HUDEP-2 (cell line): ENCODE results near the gene CST7.
"Not testable (repeated sequence)": the region's sequence is repeated elsewhere in the genome, so short reads cannot be mapped to it uniquely, and the experiment has no call there.

Experiments
- DNase-seq, 76 experiments: peaks; one replicate each; lab custom pipeline; 2025; ENCODE audit not compliant: unreplicated experiment in 76 of 76; lab: John Stamatoyannopoulos, UW

Gene CST7

DNA sequence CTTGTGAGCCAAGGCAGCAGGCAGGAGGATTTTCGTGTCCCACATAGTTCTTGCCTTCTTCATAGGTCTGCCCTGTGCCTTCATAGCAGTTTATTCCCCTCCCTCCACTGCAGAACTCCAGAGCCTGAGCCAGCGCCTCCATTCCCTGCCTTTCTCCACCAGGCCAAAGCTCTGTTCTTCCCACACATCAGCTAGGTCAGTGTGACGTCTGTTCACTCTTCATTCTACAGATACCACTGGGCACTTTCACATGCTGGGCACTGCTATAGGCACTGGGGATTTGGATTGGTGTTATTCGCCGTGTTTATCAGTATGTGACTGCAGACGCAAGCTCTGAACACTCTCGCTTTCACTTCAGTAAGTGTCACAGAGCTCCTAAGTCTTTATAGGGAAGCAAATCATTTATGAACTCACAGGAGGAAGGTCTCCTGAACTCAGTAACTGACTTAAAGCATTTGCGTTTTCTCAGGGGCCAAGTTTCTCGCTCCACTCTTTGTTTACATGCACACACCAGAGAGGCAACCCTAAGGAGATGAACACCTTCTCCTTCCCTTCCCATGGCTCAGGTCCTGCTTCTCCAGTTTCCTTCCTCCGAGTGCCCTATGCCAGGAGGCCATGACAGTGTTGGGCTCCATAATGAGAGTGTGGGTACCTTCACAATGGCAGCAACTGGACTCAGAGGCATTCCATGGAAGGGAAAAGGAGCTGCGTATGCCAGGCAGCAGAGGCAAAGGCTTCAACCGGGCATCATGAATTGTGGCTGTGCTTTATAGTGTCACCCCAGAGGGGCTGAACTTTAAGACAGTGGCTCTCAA lies 49.8 kb downstream of the CST7 start:
- DNase-seq, result no peak

DNA sequence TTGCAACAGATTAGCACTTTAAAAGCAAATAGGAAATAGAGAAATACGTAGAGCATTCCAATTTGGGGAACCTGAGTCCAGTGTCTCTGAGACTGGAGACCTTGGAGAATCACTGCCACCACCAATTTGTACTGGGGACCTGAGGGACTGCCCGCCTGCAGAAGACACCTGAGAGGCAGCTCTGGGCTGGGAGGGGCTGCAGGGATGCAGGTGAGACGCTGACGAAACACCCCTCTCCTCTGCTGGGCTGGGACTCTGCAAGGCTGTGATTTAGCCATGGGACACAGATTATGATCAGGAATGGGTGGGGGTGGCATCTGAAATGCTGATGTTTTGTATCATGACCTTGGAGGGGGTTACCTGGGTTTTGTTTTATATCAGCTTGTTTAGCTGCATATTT lies 50.5 kb downstream of the CST7 start:
- no peak for DNase-seq

DNA sequence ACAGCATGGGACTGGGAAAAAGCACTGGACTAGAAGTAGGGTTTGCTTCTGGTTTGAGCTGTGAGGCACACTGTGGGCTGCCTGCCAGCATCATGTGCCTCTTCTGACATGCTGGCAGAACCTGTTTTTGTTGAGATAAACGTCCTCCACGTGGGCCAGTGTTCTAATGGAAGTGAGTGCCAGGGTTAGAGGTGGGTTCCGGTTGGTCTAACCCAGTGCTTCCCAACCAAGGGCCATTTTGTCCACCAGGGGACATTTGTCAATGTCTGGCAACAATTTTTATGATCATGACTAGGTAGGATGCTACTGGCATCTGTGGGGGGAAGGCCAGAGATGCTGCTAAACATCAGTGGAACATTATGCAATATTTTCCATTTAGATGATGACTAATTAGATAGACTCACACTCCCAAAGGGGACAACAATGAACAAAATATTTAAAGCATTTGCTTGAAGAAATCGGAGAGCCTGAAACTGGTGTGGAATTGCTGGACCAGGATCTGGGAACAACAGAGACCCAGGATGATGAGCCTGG lies 51.3 kb downstream of the CST7 start:
- peak in 75 of 76 experiments; percentile 30 to 95 (median 88) for DNase-seq

DNA sequence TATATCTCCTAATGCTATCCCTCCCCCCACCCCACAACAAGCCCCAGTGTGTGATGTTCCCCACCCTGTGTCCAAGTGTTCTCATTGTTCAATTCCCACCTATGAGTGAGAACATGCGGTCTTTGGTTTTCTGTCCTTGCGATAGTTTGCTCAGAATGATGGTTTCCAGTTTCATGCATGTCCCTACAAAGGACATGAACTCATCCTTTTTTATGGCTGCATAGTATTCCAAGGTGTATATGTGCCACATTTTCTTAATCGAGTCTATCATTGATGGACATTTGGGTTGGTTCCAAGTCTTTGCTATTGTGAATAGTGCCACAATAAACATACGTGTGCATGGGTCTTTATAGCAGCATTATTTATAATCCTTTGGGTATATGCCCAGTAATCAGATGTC lies 52.3 kb downstream of the CST7 start:
- DNase-seq, result not testable (repeated sequence)

DNA sequence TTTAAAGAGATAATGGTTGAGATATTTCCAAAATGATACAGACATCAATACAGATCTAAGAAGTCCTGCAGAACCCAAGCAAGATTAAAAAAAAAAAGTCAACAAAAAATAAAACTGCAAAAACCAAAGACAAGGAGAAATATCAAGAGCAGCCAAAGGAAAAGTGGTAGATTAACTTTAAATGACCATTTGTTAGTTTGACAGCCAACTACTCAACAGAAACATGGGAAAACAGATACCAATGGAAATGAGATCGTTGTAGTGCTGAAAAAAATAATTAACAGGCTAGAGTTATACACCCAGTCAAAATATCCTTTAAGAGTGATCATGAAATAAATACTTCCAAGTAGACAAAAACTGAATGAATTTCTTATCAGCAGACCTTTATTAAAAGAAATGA lies 53.9 kb downstream of the CST7 start:
- DNase-seq, result no peak

DNA sequence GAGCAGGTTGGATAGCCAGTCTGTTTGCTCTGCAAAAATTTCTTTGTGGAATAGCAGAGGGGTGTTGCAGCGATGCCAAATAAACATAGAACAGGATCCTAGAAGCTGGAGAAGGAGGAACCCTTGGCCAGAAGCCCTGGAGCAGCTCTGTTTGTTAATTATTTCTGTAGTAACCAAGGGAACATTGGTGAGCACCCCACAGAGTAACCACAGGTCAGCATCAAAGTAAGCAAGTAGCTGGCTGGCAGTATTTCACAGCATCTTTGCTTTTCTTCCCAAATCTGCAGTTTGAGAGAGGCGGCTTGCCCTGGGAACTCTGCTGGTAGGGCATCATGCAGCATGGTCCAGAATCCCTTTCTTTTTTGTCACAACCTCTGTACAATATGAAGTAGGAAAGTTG lies 56.2 kb downstream of the CST7 start:
- DNase-seq, result no peak

DNA sequence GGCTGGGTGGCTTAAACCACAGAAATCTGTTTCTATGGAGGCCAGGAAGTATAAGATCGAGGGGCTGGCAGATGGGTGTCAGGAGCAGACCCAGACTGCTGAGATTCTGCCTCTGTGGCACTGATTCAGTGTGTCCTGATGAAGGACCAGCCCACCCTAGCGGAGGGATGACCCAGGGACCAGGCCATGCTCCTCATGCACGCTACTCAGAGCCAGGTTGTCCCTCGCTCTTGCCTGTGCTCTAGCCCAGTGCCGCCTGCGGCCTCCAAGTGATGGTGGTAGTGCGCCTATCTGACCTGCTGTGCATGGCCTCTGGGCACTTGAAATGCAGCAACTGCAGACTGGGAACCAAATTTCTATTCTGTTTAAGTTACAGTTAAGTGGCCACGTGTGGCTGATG lies 56.6 kb downstream of the CST7 start:
- no peak for DNase-seq

DNA sequence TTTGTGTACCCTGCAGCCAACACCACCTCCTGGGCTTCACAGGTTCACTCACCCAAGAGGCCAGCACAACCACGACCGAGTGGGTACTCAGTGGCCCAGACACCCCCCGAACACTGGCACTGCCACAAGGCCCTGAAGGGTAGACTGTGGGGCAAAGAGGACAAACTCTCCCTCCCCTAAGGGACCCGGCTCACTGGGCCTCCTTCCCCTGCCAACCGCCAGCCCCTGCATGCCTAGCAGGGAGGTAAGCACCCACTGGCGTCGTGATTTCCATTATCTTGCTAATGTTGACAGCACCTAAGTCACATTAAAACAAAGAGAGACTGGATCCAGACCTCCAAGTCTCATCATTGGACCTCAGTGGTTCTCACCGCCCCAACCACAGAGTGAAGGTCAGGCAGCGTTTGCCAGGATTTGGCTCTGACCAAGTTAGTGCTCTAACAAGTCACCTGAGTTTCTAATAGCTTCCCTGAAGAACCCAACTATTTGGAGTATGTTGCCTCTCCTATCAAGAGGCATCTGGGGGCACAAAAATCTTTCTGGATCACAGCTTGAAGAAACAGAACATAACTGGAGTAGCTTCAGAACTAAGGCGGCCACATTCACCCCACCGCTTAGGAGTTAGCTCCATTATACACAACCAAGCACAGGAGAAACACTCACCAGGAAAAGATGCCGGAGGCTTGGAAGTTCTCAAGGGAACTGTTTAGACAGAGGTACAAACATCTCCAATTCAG lies 57.5 kb downstream of the CST7 start:
- DNase-seq, result no peak

DNA sequence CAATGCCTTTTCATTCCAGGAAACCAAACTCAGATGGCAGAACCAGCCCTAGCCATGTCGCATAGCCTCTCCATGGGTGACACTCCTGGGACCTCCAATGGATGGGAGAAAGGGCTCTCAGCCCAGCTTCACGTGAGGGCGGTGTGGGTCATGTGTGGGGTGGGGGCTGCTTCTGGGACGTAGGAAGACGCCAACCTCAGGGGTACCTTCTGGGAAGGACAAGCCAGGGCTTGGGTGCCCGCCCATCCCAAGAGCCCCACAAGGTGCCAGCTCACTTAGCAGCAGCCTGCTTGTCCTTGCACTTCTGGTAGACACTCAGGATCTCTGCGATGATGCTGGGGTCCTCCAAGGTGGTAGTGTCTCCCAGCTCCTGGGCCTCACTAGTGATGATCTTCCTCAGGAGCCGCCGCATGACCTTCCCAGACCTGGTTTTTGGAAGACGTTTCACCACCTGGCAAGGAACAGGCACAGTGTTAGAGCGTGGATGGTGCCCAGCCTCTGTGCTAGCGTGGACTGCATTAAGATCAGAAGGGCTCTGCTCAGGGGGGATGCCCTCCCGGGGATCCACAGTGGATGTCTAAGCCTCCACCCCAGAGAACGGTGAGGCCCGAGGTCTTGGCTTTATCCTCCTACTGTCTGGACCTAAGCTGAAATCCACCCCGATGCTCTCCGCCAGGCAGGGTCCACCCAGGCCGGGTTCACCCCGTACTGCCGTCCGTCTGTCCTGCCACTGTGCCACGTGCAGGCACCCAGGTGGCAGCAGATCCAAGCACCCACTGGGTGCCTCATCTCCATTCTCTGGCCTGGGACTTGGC lies 58.6 kb downstream of the CST7 start:
- no peak for DNase-seq

DNA sequence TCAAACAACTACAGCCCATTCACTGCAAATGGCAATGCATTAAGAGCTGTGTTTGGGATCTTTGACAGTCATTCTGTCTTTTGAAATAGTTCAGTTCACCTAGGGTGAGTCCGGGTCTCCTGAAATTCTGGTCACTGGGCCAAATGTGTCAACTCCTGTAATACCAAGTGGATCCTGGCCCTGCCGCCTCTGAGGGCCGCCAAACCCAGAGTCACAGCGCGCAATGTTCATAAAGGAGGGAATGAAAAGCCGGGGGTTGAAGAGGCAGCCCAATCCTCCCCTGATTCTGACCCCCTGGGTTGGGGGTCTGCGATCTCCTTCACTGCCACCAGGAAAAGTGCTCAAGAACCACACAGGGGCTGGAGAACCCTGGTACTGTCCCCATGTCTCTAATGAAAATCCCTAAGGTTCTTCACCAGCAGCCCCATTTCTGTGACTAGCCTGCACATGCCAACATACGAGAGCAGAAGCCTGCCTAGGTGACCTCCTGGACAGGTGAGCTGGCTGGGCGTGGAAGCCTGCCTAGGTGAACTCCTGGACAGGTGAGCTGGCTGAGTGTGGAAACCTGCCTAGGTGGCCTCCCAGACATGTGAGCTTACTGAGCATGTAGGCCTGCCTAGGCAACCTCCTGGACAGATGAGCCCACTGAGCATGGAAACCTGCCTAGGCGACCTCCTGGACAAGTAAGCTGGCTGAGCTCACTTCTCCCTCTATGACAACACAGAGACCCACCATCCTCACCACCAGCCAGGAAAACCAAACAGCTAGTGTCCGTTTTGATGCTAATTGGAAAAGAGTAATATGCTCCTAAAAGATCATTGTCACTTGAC lies 59.5 kb downstream of the CST7 start:
- no peak for DNase-seq
